ENCODE data around the gene DYNLT4.
"Not testable (repeated sequence)": the region's sequence is repeated elsewhere in the genome, so short reads cannot be mapped to it uniquely, and the experiment has no call there.

Gene DYNLT4

DNA sequence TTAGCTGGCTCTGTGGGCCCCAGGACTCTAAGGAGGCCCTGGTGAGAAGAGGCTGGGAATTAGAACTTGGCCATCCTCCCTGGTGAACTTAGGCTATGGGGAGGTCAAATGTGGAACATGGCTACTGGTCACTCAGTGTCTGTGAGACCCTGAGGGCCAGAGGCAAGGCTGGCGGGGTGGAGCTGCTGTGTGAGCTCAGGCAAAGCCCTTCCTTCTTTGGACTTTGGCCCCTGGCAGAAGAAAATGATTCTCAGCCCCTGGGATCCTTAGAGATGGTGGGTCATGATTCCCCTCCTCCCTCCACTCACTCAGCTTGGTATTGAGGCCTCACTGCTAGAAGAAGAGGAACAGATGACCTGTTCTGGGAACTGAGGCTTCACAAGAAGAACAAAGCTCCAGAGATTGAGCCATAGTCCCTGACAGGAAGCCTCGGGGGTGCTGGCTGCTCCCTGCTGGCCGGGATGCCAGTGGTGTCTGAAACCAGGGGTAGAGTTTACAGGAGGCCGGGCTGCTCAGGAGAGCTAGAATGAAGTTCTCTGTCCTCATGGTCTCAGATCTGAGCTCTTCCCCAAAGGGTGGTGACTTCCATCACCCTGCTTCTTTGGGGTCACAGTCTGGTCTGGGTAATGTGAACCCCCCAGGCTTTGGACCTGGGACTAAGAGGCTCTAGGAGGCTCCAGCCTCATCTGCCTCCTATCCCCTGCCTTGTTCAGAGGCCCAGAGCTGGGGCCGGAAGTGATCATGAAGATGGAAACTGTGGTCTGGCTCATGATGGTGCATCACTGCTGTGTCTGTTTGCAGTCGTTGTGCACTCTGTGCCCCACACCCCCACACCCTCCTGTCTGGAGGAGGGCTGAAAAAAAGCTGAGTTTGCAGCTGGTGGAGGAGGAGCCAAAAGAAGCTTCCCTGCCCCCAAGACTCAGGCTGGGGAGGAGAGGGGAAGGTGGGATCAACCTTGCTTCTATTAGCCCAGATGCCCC is 2.1 kb upstream of the DYNLT4 start:
- DNase-seq (ENCODE audit: low spot score) = no peak

DNA sequence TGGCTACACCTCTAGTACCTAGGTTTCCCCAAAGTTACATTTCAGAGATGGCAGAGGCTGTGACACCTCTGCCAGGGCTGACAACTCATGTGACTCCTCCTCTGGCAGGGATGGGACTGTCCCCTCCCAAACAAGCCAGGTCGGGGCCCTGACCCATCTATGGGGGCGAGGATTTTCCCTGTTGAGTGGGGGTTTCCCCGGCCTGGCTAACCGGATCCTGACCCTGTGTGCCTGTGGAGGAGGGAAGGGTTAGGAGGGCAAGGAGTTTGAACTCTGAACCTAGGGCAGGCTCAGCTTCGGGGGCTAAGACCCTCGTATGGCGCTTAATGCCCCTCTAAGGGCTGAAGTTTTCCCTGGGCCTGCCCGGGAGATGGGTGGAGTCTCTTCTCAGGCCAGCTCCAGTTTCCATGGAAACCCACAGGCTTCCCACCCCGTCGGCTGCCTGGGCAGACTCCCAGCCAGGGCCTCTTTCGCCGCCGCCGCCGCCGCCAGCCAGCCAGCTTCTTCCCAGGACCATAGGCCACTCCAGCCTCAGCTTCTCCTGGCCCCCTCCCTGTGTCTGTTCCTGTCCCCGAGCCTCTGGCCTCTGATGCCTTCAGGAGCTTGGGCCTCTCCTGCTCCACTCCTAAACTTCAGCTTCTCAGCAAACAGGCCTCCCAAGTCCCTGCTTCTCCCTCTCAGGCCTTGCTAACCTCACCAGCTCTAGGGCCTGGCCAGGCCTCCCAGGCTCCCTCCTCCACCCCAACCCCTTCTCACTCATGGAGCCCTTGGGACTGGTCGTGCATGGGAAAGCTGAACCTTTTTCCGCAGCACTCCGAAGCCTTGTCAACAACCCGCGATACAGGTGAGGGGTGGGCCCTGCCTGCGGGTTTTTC is 1.1 kb upstream of the DYNLT4 start, which contains the start of gene BTBD19:
Gene BTBD19, plus strand, starts transcription at position 461 of the 875 bp plus-strand sequence. Its CDS starts 298 bp downstream, at position 759.
- peak; percentile 73 for DNase-seq (ENCODE audit: low spot score)

DNA sequence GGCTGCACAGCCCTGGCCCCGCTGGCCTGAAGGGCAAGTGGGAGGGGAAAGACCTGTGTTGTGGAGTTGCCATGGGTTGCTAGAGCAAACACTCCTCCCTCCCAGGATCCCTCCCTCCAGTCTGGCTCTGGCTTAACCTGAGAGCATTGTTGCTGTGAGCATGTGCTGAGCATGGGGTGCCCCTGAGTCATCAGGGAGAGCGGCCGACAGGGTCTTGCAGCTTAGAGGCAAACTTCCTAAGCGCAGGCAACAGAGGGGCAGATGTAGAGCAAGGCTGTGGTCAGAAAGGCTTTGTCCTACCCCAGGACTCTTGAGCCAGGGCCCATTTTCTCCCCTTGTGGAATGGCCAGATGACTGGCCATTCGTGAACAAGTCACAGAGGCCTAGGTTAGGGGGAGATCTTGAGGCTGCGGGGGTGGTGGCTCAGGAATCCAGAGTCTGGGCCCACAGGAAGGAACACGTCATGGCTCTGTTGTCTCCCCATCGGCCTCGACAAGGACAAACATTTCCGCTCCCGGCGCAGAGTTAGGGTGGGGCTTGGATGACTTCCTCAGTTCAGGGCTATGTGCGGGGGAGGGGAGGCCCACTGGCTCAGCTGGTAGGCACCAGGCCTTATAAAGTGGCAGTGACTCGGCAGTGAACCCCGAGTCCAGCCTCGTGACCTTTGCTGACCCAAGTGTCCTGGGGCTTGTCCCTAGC is 362 bp upstream of the DYNLT4 start:
- peak; percentile 77 for DNase-seq (ENCODE audit: low spot score)

DNA sequence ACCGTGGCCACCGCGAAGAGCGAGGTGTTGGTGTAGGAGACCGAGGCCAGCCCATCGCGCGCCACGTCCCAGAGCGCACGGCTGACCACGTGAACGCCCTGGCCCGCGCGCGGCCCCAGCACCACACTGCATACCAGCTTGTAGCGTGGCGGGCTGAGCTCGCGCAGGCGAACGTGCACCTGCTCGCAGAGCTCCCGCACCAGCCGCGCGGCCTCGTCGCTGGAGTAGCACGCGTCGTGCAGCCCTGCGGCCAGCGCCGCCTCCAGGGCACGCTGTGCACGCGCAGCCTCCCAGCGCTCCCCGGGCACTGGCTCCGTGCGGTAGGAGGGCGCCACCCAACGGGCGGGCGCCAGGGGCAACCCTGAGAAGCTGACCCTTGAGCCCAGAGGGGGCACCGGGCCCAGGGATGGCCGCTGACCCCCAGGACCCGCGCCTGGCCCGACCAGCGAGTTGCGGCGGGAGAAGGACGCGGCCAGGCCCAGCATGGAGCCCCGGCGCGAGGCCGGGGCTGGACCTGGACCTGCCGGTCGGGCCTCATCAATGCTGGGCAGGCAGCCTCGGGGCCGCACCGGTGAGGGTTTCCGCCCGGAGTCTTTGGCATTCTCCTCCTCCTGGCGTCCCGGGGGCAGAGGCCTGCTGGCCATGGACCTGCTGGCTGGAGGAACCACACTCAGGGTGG is 987 bp downstream of the DYNLT4 start:
- no peak for DNase-seq (ENCODE audit: low spot score)

DNA sequence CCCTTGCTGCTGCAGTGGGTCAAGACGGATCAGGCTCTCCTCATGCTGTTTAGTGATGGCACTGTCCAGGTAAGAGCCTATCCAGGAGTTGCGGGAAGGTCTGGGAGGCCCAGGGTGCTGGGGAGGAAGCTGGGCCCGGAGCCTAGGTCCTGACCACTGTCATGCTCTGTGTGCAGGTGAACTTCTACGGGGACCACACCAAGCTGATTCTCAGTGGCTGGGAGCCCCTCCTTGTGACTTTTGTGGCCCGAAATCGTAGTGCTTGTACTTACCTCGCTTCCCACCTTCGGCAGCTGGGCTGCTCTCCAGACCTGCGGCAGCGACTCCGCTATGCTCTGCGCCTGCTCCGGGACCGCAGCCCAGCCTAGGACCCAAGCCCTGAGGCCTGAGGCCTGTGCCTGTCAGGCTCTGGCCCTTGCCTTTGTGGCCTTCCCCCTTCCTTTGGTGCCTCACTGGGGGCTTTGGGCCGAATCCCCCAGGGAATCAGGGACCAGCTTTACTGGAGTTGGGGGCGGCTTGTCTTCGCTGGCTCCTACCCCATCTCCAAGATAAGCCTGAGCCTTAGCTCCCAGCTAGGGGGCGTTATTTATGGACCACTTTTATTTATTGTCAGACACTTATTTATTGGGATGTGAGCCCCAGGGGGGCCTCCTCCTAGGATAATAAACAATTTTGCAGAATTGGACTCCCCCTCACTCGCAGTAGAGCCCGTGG is 1.7 kb downstream of the DYNLT4 start:
- DNase-seq (ENCODE audit: low spot score) = no peak

DNA sequence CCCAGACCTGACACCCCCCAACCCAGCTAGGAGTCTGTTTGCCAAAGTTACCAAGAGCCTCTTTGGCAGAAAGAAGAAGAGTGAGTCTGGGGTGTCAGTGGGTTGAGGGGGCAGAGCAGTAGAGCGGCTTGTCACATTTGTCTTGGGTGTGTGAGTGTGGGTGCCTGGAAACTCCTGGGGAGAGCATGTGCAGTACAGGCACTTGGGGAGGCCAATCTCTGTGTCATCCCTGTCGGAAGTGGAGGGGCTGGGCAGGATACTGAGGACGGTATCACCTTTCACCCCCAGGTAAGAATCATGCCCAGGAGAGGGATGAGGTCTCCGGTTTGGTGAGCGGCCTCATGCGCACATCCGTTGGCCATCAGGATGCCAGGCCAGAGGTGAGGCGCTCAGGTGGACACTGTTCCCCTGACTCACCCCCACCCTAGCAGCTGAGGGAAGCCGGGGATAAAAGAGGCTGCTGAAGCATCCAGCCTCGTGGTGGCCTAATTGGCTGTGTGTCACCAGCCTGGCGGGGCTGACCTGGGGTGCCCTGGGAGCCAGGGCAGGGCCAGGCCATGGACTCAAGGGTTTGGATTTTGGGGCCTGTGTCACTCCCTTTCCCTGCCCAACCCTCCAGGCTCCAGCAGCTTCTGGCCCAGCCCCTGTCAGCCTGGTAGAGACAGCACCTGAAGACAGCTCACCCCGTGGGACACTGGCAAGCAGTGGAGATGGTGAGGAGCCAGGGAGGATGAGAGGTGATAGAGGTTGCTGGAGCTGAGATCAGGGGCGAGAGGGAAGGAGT is 3.6 kb downstream of the DYNLT4 start:
- no peak for DNase-seq (ENCODE audit: low spot score)

DNA sequence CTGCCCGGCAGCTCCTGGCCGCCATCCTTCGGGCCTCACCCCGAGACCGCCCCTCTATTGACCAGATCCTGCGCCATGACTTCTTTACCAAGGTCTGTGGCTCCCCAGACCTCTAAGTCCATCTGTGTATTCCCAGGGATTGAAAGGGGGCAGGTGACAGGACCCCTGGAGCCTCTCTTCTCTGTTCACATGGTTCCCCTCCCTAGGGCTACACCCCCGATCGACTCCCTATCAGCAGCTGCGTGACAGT is 4.2 kb downstream of the DYNLT4 start:
- no peak for DNase-seq (ENCODE audit: low spot score)

DNA sequence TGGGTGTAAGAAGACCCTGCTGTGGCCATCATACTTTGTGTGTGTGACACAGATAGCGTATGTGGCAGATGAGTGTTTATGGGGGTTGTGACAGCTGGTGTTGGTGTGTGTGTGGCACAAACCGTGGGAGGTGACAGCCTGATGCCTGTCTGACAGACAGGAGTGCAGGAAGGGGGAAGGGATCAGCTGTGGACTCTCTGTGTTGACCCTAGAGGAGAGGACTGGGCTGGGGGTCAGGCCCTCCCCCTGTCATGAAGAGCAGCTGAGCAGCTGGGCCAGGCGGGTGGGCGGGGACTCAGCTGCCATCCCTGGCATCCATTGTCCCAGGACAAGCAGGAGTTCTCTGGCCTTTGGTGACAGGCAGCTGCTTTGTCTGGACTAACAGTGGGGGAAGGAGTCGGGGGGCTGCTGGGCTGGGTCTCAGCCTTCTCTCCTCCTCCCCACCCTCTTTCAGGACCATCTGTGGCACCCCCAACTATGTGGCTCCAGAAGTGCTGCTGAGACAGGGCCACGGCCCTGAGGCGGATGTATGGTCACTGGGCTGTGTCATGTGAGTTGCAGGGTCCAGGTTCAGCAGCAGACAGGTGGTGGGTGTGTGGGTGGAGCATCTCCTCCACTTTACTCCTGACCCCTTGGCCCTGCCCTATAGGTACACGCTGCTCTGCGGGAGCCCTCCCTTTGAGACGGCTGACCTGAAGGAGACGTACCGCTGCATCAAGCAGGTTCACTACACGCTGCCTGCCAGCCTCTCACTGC is 4.7 kb downstream of the DYNLT4 start:
- no peak for DNase-seq (ENCODE audit: low spot score)

DNA sequence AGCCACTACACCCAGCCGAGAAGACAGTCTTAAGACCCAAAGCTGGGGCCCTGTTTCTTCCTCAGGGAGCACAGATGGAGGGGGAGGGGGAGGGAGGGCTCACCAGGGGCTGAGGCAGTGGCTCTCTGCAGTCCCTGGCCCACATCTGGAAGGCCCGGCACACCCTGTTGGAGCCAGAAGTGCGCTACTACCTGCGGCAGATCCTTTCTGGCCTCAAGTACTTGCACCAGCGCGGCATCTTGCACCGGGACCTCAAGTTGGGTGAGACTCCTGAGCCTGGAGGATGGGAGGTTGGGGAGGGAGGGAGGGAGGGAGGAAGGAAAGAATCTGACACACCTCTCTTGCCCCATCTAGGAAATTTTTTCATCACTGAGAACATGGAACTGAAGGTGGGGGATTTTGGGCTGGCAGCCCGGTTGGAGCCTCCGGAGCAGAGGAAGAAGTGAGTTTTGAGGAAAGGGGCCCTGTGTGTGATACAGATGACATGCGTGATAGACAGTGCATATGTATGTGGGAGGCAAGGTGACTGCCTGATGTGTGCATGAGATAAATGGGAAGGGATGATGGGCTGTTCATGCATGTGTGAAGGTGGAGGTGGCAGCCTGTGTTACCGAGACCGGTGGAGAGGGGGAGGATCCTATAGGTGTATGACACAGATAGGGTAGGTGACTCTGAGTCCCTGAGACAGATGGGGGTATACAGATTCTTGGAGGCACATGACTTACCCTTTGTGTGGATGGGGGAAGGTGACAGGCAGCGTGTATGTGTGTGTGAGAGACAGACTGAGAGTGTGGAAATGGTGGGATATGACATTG is 5.5 kb downstream of the DYNLT4 start:
- peak; percentile 61 for DNase-seq (ENCODE audit: low spot score)

DNA sequence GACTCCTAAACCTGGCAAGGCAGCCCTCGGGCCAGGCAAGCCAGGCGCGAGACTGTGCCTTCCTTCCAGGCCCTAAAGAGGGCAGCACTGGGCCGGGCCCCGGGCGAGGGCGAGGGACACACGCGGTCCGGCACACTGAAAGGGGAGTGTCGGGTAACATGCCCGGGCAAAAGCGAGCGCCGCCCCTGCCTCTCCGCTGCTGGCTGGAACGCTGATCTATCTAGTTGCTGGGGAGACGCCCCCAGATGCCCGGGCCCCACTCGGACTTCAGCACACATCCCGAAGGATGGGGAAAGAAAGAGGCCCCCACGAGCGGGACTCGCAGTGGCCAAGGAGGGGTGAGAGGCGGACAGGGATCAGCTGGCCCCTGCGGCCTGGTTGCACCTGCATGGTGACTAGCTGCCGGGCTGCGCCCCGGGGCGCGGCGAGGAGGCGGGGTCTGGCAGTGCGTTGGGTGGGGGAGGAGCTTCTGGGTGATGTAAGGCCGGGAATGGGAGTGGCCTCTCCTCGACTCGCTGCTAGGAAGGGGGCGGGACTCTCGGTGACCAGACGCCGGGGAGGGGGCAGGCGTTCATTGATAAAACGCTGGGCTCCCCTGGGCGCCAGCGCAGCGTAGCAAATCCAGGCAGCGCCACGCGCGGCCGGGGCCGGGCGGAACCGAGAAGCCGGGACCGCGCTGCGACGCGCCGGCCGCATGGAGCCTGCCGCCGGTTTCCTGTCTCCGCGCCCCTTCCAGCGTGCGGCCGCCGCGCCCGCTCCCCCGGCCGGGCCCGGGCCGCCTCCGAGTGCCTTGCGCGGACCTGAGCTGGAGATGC is 7.2 kb downstream of the DYNLT4 start, which contains the start of gene PLK3:
Gene PLK3, plus strand, starts transcription at position 608 of the 815 bp plus-strand sequence. Its CDS starts 87 bp downstream, at position 695.
- peak; percentile 98 for DNase-seq (ENCODE audit: low spot score)

DNA sequence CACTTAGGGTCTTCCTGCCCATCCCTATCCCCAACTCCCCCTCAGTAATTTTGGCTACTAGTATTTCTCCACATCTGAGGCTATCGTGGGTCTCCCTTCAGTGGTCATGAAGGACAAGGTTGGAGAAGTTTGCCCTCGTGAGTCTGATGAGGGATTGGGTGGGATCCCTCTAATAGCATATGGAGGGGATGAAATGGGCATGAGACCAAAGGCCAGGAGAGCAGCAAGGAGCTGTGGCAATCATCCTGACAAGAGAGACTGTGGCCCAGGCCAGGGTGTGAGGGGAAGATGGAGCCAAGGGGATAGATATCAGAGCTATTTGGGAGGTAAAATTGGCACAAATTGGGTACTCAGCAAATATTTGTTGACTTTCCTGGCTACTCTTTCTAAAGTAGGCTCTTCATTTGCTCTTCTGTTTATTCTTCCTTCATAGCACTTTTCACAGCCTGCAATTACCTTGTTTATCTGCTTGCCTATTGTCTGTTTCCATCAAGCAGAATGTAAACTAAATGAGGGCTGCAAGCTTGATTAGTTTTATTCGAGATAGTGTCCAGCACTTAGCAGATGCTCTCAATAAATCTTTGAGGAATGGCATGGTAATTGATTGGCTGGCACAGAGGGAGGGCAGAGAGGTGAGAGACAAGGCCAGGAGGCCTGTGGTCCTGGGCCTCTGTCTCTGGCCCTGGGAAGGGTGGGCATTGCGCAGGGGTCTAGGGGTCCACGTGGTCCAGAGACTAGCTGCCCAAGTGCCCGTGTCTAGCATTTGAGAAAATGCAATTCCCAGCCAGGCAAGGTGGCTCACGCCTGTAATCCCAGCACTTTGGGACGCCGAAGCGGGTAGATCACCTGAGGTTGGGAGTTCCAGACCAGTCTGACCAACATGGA is 8.4 kb downstream of the DYNLT4 start:
- DNase-seq (ENCODE audit: low spot score) = no peak

DNA sequence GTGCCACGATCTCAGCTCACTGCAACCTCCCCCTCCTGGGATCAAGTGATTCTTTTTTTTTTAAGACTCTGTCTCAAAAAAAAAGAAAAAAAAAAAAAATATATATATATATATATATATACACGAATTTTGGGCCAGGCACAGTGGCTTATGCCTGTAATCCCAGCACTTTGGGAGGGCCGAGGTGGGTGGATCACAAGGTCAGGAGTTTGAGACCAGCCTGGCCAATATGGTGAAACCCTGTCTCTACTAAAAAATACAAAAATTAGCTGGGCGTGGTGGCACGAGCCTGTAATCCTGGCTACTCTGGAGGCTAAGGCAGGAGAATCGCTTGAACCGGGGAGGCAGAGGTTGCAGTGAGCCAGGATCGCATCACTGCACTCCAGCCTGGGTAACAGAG is 9.3 kb downstream of the DYNLT4 start:
- not testable (repeated sequence) for DNase-seq (ENCODE audit: low spot score)

DNA sequence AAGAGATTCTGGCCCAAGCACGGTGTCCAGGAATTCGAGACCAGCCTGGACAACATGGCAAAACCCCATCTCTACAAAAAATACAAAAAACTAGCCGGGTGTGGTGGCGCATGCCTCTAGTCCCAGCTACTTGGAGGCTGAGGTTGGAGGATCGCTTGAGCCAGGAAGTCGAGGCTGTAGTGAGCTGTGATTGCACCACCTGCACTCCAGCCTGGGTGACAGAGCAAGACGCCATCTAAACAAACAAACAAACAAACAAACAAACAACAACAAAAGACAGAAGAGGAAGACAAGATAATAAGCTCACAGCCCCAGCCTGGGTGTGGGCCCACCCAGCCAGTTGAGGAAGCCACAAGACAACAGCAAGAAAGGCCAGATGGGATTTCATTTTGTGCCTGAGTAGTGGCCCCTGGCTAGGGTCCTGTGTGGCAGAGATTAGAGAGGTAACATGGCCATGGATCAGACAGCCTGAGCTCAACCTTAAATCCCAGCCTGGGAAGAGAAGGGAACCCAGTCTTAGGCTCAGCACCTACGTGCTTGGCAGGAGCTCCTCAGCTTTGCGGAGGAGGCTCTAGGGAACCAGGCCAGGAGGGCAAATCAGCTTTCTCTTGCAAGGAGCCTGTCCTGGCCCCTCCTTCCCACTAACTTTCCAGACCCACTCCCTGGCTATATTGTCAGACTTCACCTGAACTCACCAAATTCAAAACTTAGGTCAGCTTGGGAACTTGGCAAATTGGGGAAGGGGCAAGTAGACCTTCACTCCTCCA is 14.2 kb downstream of the DYNLT4 start:
- no peak for DNase-seq (ENCODE audit: low spot score)

DNA sequence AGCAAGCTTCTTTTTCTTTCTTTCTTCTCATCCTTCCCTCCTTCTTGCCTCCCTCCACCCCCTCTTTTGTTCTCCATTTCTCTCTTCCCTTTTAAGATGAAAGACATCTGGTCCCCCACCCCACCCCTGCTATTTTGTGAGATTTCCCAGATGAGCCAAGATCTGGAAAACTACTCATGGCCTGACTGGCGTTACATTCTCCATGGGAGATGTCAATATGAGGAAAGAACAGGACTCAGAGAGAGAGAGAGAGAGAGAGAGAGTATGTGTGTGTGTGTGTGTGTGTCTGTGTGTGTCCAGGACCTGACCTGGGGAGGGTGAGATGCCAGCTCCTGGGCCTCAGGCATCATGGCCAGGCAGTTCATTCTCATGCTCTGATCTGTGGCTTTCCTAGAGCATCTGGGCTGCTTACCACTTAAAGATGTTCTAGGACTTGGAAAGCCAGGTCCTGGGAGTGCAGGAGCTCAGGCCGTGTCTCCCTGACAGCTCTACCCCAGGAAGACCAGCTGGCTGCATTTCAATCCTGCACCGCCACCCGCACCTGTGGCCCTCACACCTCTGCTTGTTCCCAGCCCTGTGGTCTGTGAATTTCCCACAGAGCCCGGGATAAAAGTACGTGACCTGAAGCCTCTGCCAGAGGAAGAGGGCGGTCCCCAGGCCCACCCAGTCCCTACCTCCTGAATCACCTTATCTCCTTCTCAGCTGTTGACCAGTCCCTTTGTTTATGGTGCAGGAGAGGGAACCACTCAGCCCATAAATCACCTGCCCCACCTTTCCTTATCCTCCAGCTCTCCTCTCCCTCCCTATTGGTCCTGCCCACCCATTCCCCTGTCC is 16.0 kb downstream of the DYNLT4 start:
- DNase-seq (ENCODE audit: low spot score) = no peak

Measured in putamen (tissue), 1 donor.